Stomach (tissue), 4 donors: ENCODE data around the gene TEAD1.

Experiments used
- EP300 ChIP-seq: sonication (generic); formaldehyde crosslinking; IDR thresholded peaks from one replicate; pipeline ENCODE4 v1.6.1; 2017; ENCODE audit warnings: antibody characterized with exemption
- POLR2A ChIP-seq, 4 donors: fragments of 450-650 bp; IDR thresholded peaks; one replicate each; pipeline ENCODE4 v1.6.1; 2016; ENCODE audit warnings: antibody characterized with exemption in 4 of 4, control low read depth in 2 of 4, mild to moderate bottlenecking in 1 of 4, moderate library complexity in 1 of 4
- POLR2AphosphoS5 ChIP-seq, 3 donors: sonication (generic); formaldehyde crosslinking; IDR thresholded peaks; one replicate each; pipeline ENCODE4 v1.6.1; 2016; ENCODE audit warnings: antibody characterized with exemption in 3 of 3
- TF ChIP-seq, protein P1 (sequence below), 7 experiments: fragments of 450-650 bp in 4 of 7; fragments of 200-600 bp in 3 of 7; sonication (generic) in 3 of 7; IDR thresholded peaks; one replicate each; pipeline ENCODE4 v1.5.1; 2016 to 2019; ENCODE audit warnings: antibody characterized with exemption in 7 of 7, control low read depth in 2 of 7, mild to moderate bottlenecking in 1 of 7

DNA sequence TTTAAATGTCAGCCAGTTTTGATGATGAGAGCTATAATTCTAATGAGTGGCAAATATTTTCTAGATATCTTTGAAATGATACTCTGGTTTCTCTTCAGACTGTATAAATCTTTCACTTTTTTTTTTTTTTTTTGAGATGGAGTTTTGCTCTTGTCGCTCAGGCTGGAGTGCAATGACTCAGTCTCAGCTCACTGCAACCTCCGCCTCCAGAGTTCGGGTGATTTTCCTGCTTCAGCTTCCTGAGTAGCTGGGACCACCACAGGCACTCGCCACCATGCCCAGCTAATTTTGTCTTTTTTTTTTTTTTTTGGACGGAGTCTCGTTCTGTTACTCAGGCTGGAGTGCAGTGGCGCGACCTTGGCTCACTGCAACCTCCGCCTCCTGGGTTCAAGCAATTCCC, 113.6 kb downstream of the TEAD1 start:
- TF ChIP-seq POLR2AphosphoS5 (IDR thresholded peaks at IDR 0.05) (no peak), EP300 (no peak), POLR2A (IDR thresholded peaks at IDR 0.05) (no peak)
- TF ChIP-seq, protein P1, sequence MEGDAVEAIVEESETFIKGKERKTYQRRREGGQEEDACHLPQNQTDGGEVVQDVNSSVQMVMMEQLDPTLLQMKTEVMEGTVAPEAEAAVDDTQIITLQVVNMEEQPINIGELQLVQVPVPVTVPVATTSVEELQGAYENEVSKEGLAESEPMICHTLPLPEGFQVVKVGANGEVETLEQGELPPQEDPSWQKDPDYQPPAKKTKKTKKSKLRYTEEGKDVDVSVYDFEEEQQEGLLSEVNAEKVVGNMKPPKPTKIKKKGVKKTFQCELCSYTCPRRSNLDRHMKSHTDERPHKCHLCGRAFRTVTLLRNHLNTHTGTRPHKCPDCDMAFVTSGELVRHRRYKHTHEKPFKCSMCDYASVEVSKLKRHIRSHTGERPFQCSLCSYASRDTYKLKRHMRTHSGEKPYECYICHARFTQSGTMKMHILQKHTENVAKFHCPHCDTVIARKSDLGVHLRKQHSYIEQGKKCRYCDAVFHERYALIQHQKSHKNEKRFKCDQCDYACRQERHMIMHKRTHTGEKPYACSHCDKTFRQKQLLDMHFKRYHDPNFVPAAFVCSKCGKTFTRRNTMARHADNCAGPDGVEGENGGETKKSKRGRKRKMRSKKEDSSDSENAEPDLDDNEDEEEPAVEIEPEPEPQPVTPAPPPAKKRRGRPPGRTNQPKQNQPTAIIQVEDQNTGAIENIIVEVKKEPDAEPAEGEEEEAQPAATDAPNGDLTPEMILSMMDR (IDR thresholded peaks at IDR 0.05), result no peak
